ENCODE results near the gene MUC4.

The MUC4 gene

DNA sequence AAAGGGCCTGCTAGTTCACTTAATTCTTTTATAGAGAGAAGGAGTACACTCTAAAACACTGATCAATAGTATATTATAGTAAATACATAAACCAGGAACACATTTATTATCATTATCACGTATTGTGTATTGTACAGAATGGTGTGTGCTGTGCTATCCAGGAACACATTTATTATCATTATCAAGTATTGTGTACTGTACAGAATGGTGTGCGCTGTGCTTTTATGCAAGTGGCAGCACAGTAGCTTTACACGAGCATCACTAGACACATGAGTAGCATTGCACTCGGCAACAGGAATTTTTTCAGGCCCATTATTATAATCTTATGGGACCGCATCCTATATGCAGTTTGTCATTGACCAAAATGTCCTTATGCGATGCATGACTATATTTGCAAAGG, 111.9 kb downstream of the MUC4 start:
- DNase-seq (ENCODE audit: low read depth in 2 of 2) = no peak

DNA sequence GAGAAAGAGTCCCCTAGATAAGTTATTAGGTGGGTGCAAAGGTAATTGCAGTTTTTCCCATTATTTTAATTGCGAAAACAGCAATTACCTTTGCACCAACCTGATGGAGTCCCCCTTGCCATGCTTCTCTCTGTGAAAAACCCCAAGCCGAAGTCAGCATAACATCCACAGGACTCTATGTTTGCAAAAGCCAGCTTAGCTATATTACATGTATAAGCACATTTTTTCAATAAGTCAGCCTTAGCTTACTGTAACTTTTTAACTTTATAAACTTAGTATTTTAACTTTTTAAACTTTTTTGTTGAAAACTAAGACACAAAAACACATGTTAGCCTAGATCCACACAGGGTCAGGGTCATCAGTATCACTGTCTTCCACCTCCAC, 112.3 kb downstream of the MUC4 start:
- DNase-seq (ENCODE audit: low read depth in 2 of 2) = no peak

DNA sequence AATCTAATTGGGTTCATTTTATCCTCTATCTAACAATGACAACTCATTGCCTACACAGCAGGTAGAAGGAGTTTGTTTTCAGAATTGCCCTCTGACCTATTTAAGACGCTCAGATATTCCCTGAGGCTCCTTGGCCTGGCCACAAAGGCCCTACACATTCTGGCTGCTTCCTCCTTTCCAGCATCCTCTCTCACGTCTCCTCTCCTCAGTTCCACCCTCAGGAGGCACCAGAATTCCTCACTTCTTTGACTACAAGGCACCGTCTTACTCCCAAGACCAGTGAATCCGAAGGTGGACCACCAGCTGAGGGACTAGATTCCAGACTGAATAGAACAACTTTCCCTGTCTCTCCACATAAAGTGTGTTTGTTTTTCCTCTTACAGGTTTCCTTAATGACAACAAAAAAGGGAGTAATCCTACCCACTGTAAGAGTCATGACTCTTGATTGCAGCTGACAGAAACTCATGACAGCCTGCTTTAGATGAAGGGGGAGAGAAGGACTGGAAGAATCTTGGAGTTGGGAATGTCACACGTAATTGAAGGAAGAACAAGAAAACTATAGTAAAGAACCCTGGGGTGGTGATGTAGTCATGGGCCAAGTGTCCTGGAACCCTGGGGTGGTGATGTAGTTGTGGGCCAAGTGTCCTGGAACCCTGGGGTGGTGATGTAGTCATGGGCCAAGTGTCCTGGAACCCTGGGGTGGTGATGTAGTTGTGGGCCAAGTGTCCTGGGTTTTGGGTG, 112.9 kb downstream of the MUC4 start:
- no peak for DNase-seq (ENCODE audit: low read depth in 2 of 2)

DNA sequence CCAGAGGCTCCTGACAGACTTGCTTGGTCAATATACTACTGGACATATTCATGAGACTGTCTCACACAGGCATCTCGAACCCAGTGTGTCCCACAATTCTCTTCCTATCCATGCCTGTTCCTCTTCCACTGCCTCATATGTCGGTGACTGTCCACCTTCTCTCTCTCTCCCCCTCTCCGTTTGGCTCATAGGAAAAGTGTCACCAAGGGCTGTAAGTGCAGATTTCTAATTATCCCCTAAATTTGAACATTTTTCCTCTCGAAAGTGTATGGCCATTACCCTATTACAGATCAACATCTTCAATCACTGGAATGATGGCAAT, 113.4 kb downstream of the MUC4 start:
- no peak for DNase-seq (ENCODE audit: low read depth in 2 of 2)

DNA sequence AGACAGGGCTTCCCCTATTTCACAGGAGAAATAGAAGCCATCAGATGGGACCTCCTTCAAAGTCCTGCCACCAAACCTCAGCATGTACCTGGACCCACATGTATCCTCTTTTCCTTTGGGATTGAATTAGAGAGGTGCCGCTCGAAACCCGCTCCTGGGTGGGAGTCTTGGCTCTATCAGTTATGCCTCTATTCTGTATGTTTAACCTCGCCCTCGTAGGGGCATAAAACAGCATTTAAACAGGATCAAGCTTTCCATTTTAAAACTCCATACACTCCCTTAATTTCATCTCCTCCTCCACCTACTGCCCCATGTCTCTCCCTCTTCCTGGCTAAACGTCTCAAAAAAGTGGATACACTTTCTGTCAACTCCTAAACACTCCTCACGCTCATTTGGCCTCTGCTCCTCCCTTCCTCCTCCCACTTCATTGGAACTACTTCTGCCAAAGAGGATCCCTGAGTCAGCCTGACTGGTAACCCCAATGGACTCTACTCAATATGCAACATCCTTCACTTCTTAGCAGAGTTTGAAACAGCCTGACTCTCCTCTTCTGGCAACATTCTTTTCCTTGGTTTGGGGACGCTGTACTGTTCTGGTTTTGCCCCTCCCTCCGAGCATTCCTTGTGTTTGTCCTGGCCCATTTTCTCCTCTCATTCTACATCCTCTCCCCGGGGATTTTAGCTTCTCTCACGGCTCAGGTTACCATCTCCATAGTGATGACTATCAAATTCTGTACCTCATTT, 114.0 kb downstream of the MUC4 start:
- no peak for DNase-seq (ENCODE audit: low read depth in 2 of 2)
